CD14-positive monocyte (primary cell): ENCODE results near the gene BEGAIN. TPM values are rescaled to one million over a fixed set of nuclear protein-coding genes. Genes with fewer than 3 reads are reported as not detected.

Experiments
- DNase-seq, 3 donors: peaks; one replicate each; pipeline ENCODE4 v3.0.0-alpha.2; 2011 to 2022
- H2AFZ ChIP-seq: 2 replicates; pipeline ENCODE4 v1.6.0; 2012; ENCODE audit warnings: mild to moderate bottlenecking, low read depth, low read length, inconsistent platforms; ENCODE audit not compliant: insufficient read depth, poor library complexity, severe bottlenecking
- H3K27ac ChIP-seq, 2 donors: 1 replicate in 1 of 2; 2 replicates in 1 of 2; pipeline ENCODE4 v1.5.1; 2012 to 2013; ENCODE audit warnings: low read length in 2 of 2, control low read depth in 1 of 2, inconsistent platforms in 1 of 2, low read depth in 1 of 2, mild to moderate bottlenecking in 1 of 2
- H3K27me3 ChIP-seq, 2 donors: one replicate each; pipeline versions ENCODE4 v1.6.0 to v1.6.1; 2011 to 2013; ENCODE audit warnings: low read length in 2 of 2; ENCODE audit not compliant: control insufficient read depth in 2 of 2, insufficient read depth in 2 of 2
- H3K36me3 ChIP-seq, 2 donors: replicated peaks in 1 of 2; 1 replicate in 1 of 2; 2 replicates in 1 of 2; pipeline versions ENCODE4 v1.5.1 to v1.6.1; 2012 to 2013; ENCODE audit warnings: low read length in 2 of 2, control low read depth in 1 of 2, inconsistent platforms in 1 of 2, mild to moderate bottlenecking in 1 of 2; ENCODE audit not compliant: insufficient read depth in 2 of 2, control insufficient read depth in 1 of 2
- H3K4me1 ChIP-seq, 2 donors: 1 replicate in 1 of 2; 2 replicates in 1 of 2; pipeline versions ENCODE4 v1.5.1 to v1.6.1; 2012 to 2013; ENCODE audit warnings: low read length in 2 of 2, control low read depth in 1 of 2, inconsistent platforms in 1 of 2, mild to moderate bottlenecking in 1 of 2, moderate library complexity in 1 of 2; ENCODE audit not compliant: insufficient read depth in 2 of 2, control insufficient read depth in 1 of 2
- H3K4me2 ChIP-seq: replicated peaks from 2 replicates; pipeline ENCODE3; 2012; ENCODE audit warnings: low read length, moderate library complexity, mild to moderate bottlenecking; ENCODE audit not compliant: poor library complexity, severe bottlenecking; ENCODE audit errors: extremely low read depth
- H3K4me3 ChIP-seq, 3 experiments: fragments of 200-600 bp in 1 of 3; sonication (generic) in 1 of 3; replicated peaks in 1 of 3; 1 replicate in 2 of 3; 2 replicates in 1 of 3; pipeline ENCODE4 v1.5.1; 2011 to 2013; ENCODE audit warnings: low read length in 3 of 3, mild to moderate bottlenecking in 3 of 3, control low read depth in 2 of 3, low read depth in 2 of 3, inconsistent platforms in 1 of 3, moderate library complexity in 1 of 3
- H3K79me2 ChIP-seq: 2 replicates; pipeline ENCODE4 v1.6.0; 2012; ENCODE audit warnings: mild to moderate bottlenecking, control low read depth, inconsistent platforms, low read length, moderate library complexity; ENCODE audit not compliant: insufficient read depth
- H3K9ac ChIP-seq: 2 replicates; pipeline ENCODE4 v1.6.0; 2017; ENCODE audit warnings: low read length, mild to moderate bottlenecking; ENCODE audit not compliant: insufficient read depth, poor library complexity, severe bottlenecking
- H3K9me3 ChIP-seq, 2 donors: replicated peaks in 1 of 2; 1 replicate in 1 of 2; 2 replicates in 1 of 2; pipeline versions ENCODE4 v1.5.1 to v1.6.1; 2012 to 2013; ENCODE audit warnings: low read length in 2 of 2, control low read depth in 1 of 2; ENCODE audit not compliant: control insufficient read depth in 1 of 2, insufficient read depth in 1 of 2
- H4K20me1 ChIP-seq: 2 replicates; pipeline ENCODE4 v1.6.0; 2012; ENCODE audit warnings: mild to moderate bottlenecking, low read length, control low read depth, moderate library complexity; ENCODE audit not compliant: insufficient read depth
- H3K27ac Mint-ChIP-seq, 7 donors: one replicate each; pipeline ENCODE4 v1.8.0; 2020; ENCODE audit warnings: mild to moderate bottlenecking in 7 of 7, mixed read lengths in 7 of 7, moderate library complexity in 6 of 7, inconsistent platforms in 2 of 7
- H3K27me3 Mint-ChIP-seq, 3 donors: one replicate each; pipeline ENCODE4 v1.8.0; 2021 to 2022; ENCODE audit warnings: low read depth in 3 of 3, mild to moderate bottlenecking in 3 of 3, mixed read lengths in 3 of 3, moderate library complexity in 3 of 3, inconsistent platforms in 1 of 3
- H3K36me3 Mint-ChIP-seq, 2 donors: one replicate each; pipeline ENCODE4 v1.8.0; 2020; ENCODE audit warnings: mixed read lengths in 2 of 2, inconsistent platforms in 1 of 2, mild to moderate bottlenecking in 1 of 2
- H3K4me1 Mint-ChIP-seq: one replicate; pipeline ENCODE4 v1.8.0; 2020; ENCODE audit warnings: mild to moderate bottlenecking, mixed read lengths
- H3K4me3 Mint-ChIP-seq, 2 donors: one replicate each; pipeline ENCODE4 v1.8.0; 2020; ENCODE audit warnings: mild to moderate bottlenecking in 2 of 2, mixed read lengths in 2 of 2, moderate library complexity in 1 of 2
- H3K9me3 Mint-ChIP-seq, 7 donors: one replicate each; pipeline ENCODE4 v1.8.0; 2020 to 2022; ENCODE audit warnings: mixed read lengths in 7 of 7, mild to moderate bottlenecking in 6 of 7, moderate library complexity in 6 of 7, inconsistent platforms in 2 of 7
- WGBS: methylation state at CpG from one replicate; pipeline ENCODE4 v1.1.5; 2013; ENCODE audit warnings: missing lambda C conversion rate; ENCODE audit not compliant: insufficient coverage; 5-methylcytosine and 5-hydroxymethylcytosine counted together
- intact Hi-C, 2 donors: fragments of 100-400 bp; cut with micrococcal nuclease; formaldehyde crosslinking; loops; one replicate each; pipeline versions ENCODE4 v1.15.0 to v1.15.1; 2023
- polyA plus RNA-seq, 3 donors: library from polyadenylated mRNA; depleted of rRNA in 1 of 3; unstranded in 2 of 3; stranded (reverse) in 1 of 3; fragments of 300-500 nt in 2 of 3; fragments of >200 nt in 1 of 3; fragmentation: Illumina TruSeq in 2 of 3; gene quantifications; 1 replicate in 2 of 3; 2 replicates in 1 of 3; pipeline ENCODE4 v1.2.3, GENCODE V29; 2012 to 2021
- TF ChIP-seq, protein P1 (sequence below): fragments of 200-600 bp; IDR thresholded peaks from one replicate; pipeline ENCODE4 v1.8.0; 2022; ENCODE audit warnings: antibody characterized with exemption, mild to moderate bottlenecking

BEGAIN gene
- polyA plus RNA-seq, 3 donors, result 0.25 to 0.45 TPM; not detected in 1

DNA sequence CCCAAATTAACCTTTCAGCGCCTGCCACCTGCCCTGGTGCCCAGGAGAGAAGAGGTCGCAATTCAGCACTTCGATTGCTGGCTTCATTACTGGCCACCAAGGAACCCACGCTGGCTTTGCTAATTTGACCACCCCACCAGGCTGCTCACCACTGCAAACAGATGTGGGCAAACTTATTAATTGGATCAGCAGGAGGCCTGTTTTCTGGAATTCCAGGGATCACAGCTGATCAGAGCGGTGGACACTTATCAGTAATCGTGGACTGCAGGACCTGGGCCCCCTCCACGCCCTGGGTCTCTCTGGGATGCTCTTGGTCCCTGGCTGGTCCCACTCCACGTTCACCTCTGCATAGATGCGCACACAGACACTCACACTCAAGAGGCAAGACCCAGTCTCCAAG is 27.8 kb downstream of the BEGAIN start:
- no peaks in the 10 kb centered on the region for H3K36me3 ChIP-seq
- H3K9me3 Mint-ChIP-seq, result no peaks in the 10 kb centered on the region
- H4K20me1 ChIP-seq, result no peaks in the 10 kb centered on the region
- H3K27ac Mint-ChIP-seq, result peak overlapping the region in 1 of 7 donors; percentile 5
- H2AFZ ChIP-seq, result no peak overlapping the region
- TF ChIP-seq, protein P1, sequence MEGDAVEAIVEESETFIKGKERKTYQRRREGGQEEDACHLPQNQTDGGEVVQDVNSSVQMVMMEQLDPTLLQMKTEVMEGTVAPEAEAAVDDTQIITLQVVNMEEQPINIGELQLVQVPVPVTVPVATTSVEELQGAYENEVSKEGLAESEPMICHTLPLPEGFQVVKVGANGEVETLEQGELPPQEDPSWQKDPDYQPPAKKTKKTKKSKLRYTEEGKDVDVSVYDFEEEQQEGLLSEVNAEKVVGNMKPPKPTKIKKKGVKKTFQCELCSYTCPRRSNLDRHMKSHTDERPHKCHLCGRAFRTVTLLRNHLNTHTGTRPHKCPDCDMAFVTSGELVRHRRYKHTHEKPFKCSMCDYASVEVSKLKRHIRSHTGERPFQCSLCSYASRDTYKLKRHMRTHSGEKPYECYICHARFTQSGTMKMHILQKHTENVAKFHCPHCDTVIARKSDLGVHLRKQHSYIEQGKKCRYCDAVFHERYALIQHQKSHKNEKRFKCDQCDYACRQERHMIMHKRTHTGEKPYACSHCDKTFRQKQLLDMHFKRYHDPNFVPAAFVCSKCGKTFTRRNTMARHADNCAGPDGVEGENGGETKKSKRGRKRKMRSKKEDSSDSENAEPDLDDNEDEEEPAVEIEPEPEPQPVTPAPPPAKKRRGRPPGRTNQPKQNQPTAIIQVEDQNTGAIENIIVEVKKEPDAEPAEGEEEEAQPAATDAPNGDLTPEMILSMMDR, result no peak
- WGBS, result 98% methylated on average over 8 of the region's 9 CpGs
- H3K4me3 Mint-ChIP-seq, result no peak overlapping the region
- H3K4me1 ChIP-seq, result peaks cover 32 to 35% of the 10 kb centered on the region in 2 donors
- no peak for DNase-seq
- H3K27ac ChIP-seq, result no peak overlapping the region
- H3K9ac ChIP-seq, result no peak overlapping the region
- no peaks in the 10 kb centered on the region for H3K79me2 ChIP-seq
- no peak overlapping the region for H3K4me2 ChIP-seq
- no peaks in the 10 kb centered on the region for H3K9me3 ChIP-seq
- H3K27me3 ChIP-seq, result peaks cover 0 to 2% of the 10 kb centered on the region in 2 donors
- H3K4me3 ChIP-seq, result no peak overlapping the region
- peaks cover 4 to 31% (median 26%) of the 10 kb centered on the region in 3 donors for H3K27me3 Mint-ChIP-seq
- peaks cover 0 to 3% of the 10 kb centered on the region in 2 donors for H3K36me3 Mint-ChIP-seq
- intact Hi-C loops, result no loop called here
- peaks cover 32% of the 10 kb centered on the region for H3K4me1 Mint-ChIP-seq

DNA sequence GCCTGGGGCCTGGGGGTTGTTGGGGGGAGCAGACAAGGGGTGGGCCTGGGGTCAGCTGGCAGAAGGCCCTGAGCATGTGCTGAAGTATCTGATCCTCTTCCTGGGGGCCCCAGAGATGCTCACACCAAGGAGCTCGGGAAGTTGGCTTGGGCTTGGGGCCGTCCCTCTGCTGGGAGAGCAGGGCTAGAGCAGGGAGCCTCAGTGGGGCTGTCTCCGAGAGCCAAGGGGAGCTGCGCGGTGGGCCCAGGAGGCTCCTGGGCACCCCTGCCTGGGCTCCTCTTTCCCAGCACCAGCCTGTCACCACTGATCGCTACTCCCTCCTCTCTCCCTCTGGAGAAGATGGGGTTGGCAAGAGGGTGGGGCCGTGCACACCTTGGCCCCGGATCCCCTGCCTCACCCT is 28.3 kb downstream of the BEGAIN start:
- intact Hi-C loops, result no loop called here
- H3K4me1 Mint-ChIP-seq, result peaks cover 36% of the 10 kb centered on the region
- TF ChIP-seq, protein P1, result no peak

More for the DNA sequence above, 28.3 kb downstream of the BEGAIN start:
- H3K9me3 Mint-ChIP-seq, result no peaks in the 10 kb centered on the region
- no peaks in the 10 kb centered on the region for H3K79me2 ChIP-seq
- H3K27me3 Mint-ChIP-seq, result peaks cover 4 to 28% (median 24%) of the 10 kb centered on the region in 3 donors
- peaks cover 0 to 2% of the 10 kb centered on the region in 2 donors for H3K27me3 ChIP-seq
- no peak overlapping the region for H3K4me3 ChIP-seq
- H3K36me3 Mint-ChIP-seq, result peaks cover 0 to 3% of the 10 kb centered on the region in 2 donors
- no peak for DNase-seq
- H3K4me1 ChIP-seq, result peaks cover 35 to 40% of the 10 kb centered on the region in 2 donors
- no peaks in the 10 kb centered on the region for H3K9me3 ChIP-seq
- H3K9ac ChIP-seq, result no peak overlapping the region
- 93% methylated on average over 5 of the region's 8 CpGs for WGBS
- H2AFZ ChIP-seq, result no peak overlapping the region
- H3K27ac Mint-ChIP-seq, result no peak overlapping the region
- no peaks in the 10 kb centered on the region for H3K36me3 ChIP-seq
- H3K27ac ChIP-seq, result no peak overlapping the region
- H3K4me3 Mint-ChIP-seq, result no peak overlapping the region
- no peaks in the 10 kb centered on the region for H4K20me1 ChIP-seq
- no peak overlapping the region for H3K4me2 ChIP-seq
